Left kidney (tissue), 8 donors: ENCODE results near the gene TSPAN6. TPM values are rescaled to one million over a fixed set of nuclear protein-coding genes. Genes with fewer than 3 reads are reported as not detected.
A peak's percentile ranks its signal among the peaks of the same experiment; 100 is the strongest.

ENCODE experiments used
- DNase-seq: peaks from one replicate; pipeline ENCODE4 v3.0.0-alpha.2; 2013
- long read RNA-seq, 8 donors: transcript quantifications; one replicate each; lab custom pipeline, GENCODE V29; 2026
- polyA plus RNA-seq: library from polyadenylated mRNA; unstranded; fragments of 120-200 nt; gene quantifications from one replicate; pipeline ENCODE4 v1.2.1, GENCODE V29; 2013; ENCODE audit not compliant: insufficient read length

Gene TSPAN6
- 173 TPM for polyA plus RNA-seq
- long read RNA-seq, donor 1, transcript TSPAN6-201 (8 exons, 2,206 nt), result major isoform, 90 of 103 reads
- long read RNA-seq, donor 1, partial matches to known transcripts, result 13 of 103 reads
- long read RNA-seq, donor 1, other reads (novel, unspliced or antisense), result 0 of 103 reads
- long read RNA-seq, donor 2, transcript TSPAN6-201 (8 exons, 2,206 nt), result major isoform, 66 of 71 reads
- long read RNA-seq, donor 2, partial matches to known transcripts, result 5 of 71 reads
- long read RNA-seq, donor 2, other reads (novel, unspliced or antisense), result 0 of 71 reads
- long read RNA-seq, donor 3, transcript TSPAN6-201 (8 exons, 2,206 nt), result major isoform, 83 of 83 reads
- long read RNA-seq, donor 3, partial matches to known transcripts, result 0 of 83 reads
- long read RNA-seq, donor 3, other reads (novel, unspliced or antisense), result 0 of 83 reads
- long read RNA-seq, donor 4, partial matches to known transcripts, result 0 of 4 reads
- long read RNA-seq, donor 4, other reads (novel, unspliced or antisense), result 0 of 4 reads
- long read RNA-seq, donor 5, transcript TSPAN6-201 (8 exons, 2,206 nt), result major isoform, 177 of 196 reads
- long read RNA-seq, donor 5, partial matches to known transcripts, result 14 of 196 reads
- long read RNA-seq, donor 5, other reads (novel, unspliced or antisense), result 5 of 196 reads
- long read RNA-seq, donor 6, transcript TSPAN6-201 (8 exons, 2,206 nt), result major isoform, 76 of 81 reads
- long read RNA-seq, donor 6, partial matches to known transcripts, result 5 of 81 reads
- long read RNA-seq, donor 6, other reads (novel, unspliced or antisense), result 0 of 81 reads
- long read RNA-seq, donor 7, transcript TSPAN6-201 (8 exons, 2,206 nt), result major isoform, 124 of 154 reads
- long read RNA-seq, donor 7, partial matches to known transcripts, result 11 of 154 reads
- long read RNA-seq, donor 7, other reads (novel, unspliced or antisense), result 19 of 154 reads
- long read RNA-seq, donor 8, transcript TSPAN6-201 (8 exons, 2,206 nt), result major isoform, 35 of 35 reads
- long read RNA-seq, donor 8, partial matches to known transcripts, result 0 of 35 reads
- long read RNA-seq, donor 8, other reads (novel, unspliced or antisense), result 0 of 35 reads

GRCh38 chrX:100636321-100636991 lies at the start of gene TSPAN6:
Gene TSPAN6, minus strand, starts transcription at chrX:100636806. Its CDS starts 112 bp downstream, at chrX:100636694.
- DNase-seq, result peak; percentile 86

GRCh38 chrX:100685997-100686305 lies 49.3 kb upstream of the TSPAN6 start:
- DNase-seq, result no peak

- DNase-seq, result peak; percentile 74
Observed at GRCh38 chrX:100685284-100685996, 48.8 kb upstream of the TSPAN6 start.

GRCh38 chrX:100682939-100683338 lies 46.3 kb upstream of the TSPAN6 start:
- DNase-seq, result no peak

GRCh38 chrX:100681599-100681998 lies 45.0 kb upstream of the TSPAN6 start:
- no peak for DNase-seq

- DNase-seq, result no peak
Observed at GRCh38 chrX:100680756-100681155, 44.1 kb upstream of the TSPAN6 start.

GRCh38 chrX:100677611-100678181 lies 41.1 kb upstream of the TSPAN6 start:
- no peak for DNase-seq

- no peak for DNase-seq
Observed at GRCh38 chrX:100674705-100675104, 38.1 kb upstream of the TSPAN6 start.

GRCh38 chrX:100673397-100673953 lies 36.9 kb upstream of the TSPAN6 start:
- no peak for DNase-seq

GRCh38 chrX:100672966-100673365 lies 36.4 kb upstream of the TSPAN6 start:
- DNase-seq, result no peak

- DNase-seq, result no peak
Observed at GRCh38 chrX:100663642-100664041, 27.0 kb upstream of the TSPAN6 start.

- DNase-seq, result no peak
Observed at GRCh38 chrX:100662796-100663195, 26.2 kb upstream of the TSPAN6 start.

GRCh38 chrX:100662170-100662569 lies 25.6 kb upstream of the TSPAN6 start:
- no peak for DNase-seq

GRCh38 chrX:100659431-100660137 lies 23.0 kb upstream of the TSPAN6 start:
- no peak for DNase-seq

GRCh38 chrX:100658941-100659381 lies 22.4 kb upstream of the TSPAN6 start:
- no peak for DNase-seq

- DNase-seq, result no peak
Observed at GRCh38 chrX:100654261-100654660, 17.7 kb upstream of the TSPAN6 start.

GRCh38 chrX:100652266-100652665 lies 15.7 kb upstream of the TSPAN6 start:
- DNase-seq, result no peak

GRCh38 chrX:100650841-100651240 lies 14.2 kb upstream of the TSPAN6 start:
- DNase-seq, result no peak

- DNase-seq, result no peak
Observed at GRCh38 chrX:100649550-100650356, 13.1 kb upstream of the TSPAN6 start.
